ENCODE results near the gene TOR3A. TPM values are rescaled to one million over a fixed set of nuclear protein-coding genes. Genes with fewer than 3 reads are reported as not detected.
"Not testable (repeated sequence)": the region's sequence is repeated elsewhere in the genome, so short reads cannot be mapped to it uniquely, and the experiment has no call there.

The TOR3A gene, protein sequence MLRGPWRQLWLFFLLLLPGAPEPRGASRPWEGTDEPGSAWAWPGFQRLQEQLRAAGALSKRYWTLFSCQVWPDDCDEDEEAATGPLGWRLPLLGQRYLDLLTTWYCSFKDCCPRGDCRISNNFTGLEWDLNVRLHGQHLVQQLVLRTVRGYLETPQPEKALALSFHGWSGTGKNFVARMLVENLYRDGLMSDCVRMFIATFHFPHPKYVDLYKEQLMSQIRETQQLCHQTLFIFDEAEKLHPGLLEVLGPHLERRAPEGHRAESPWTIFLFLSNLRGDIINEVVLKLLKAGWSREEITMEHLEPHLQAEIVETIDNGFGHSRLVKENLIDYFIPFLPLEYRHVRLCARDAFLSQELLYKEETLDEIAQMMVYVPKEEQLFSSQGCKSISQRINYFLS
- 53.6 and 57.5 TPM in 2 replicates for total RNA-seq

DNA sequence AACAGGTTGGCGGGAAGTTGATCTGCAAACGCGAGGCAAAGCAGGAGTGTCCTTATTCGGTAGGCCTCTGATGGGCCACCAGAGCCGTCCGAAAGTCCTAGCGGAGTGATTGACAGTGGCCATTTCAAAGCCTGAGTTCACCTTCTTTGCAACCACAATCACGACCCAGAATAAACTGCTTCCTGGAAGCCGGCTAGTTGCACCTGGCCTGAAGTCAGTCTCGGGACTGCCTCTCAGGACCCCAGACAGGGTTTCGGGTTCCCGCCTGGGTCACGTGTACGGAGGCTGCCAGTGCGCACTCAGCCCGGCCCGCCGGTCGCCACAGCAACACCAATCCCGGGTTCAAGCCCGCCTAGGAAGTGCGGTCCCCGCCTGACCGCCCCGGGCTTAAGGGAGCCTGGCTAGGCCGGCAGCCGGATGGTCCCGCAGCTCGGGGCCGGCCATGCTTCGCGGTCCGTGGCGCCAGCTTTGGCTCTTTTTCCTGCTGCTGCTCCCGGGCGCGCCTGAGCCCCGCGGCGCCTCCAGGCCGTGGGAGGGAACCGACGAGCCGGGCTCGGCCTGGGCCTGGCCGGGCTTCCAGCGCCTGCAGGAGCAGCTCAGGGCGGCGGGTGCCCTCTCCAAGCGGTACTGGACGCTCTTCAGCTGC is at the start of gene TOR3A:
TOR3A (plus strand) TSS at position 384 of the 646 bp plus-strand sequence; CDS start at position 443, 59 bp downstream.
- Histone ChIP-seq H3K4me3 (ENCODE audit: low read depth, low read length) (peak within 1 kb of the TSS; percentile 90), H3K36me3 (ENCODE audit: control insufficient read depth, insufficient read depth, low read length) (no peaks in the 10 kb centered on the region), H3K27me3 (ENCODE audit: control insufficient read depth, insufficient read depth, low read length) (no peaks in the 10 kb centered on the region)
- peak; percentile 62 for DNase-seq (ENCODE audit: low read depth)
- TF ChIP-seq, protein P1, sequence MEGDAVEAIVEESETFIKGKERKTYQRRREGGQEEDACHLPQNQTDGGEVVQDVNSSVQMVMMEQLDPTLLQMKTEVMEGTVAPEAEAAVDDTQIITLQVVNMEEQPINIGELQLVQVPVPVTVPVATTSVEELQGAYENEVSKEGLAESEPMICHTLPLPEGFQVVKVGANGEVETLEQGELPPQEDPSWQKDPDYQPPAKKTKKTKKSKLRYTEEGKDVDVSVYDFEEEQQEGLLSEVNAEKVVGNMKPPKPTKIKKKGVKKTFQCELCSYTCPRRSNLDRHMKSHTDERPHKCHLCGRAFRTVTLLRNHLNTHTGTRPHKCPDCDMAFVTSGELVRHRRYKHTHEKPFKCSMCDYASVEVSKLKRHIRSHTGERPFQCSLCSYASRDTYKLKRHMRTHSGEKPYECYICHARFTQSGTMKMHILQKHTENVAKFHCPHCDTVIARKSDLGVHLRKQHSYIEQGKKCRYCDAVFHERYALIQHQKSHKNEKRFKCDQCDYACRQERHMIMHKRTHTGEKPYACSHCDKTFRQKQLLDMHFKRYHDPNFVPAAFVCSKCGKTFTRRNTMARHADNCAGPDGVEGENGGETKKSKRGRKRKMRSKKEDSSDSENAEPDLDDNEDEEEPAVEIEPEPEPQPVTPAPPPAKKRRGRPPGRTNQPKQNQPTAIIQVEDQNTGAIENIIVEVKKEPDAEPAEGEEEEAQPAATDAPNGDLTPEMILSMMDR (IDR thresholded peaks at IDR 0.05; ENCODE audit: insufficient read depth, low read length, poor library complexity, severe bottlenecking): no peak

GRCh38 chr1:179034720-179035119 is 47.1 kb upstream of the TOR3A start:
- DNase-seq (ENCODE audit: low read depth): no peak
- no peaks in the 10 kb centered on the region for H3K27me3 ChIP-seq (ENCODE audit: control insufficient read depth, insufficient read depth, low read length)
- no peak overlapping the region for H3K4me3 ChIP-seq (ENCODE audit: low read depth, low read length)
- TF ChIP-seq, protein P1 (IDR thresholded peaks at IDR 0.05; ENCODE audit: insufficient read depth, low read length, poor library complexity, severe bottlenecking): no peak
- no peaks in the 10 kb centered on the region for H3K36me3 ChIP-seq (ENCODE audit: control insufficient read depth, insufficient read depth, low read length)

DNA sequence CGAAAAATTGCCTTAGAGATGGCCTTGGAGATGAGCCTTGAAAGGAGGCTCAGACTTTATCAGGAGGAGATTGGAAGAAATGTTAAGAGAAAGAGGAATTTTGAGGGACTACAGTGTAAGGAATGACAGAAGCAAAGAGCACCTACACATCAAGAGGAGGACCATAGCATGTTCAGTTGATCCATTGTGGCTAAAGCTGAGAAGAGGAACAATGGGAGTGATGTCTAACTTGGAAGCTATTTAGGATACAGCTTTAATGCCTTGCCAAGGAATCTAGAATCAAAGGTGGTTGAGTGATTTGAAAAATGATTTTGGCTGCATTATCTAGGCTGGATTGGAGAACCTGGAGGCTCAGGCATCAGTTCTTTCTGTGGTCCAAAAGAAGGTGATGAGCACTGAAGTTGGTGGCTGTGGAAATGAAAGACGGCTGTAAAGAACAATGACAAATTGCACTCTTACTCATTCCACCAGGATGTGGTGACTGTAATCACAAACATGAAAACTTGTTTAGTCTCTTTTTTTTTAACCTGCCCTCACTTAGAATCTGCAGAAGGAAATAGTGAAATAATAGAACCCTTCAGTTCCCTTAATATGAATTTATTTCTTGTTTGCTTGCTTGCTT is 44.9 kb upstream of the TOR3A start:
- TF ChIP-seq, protein P1 (IDR thresholded peaks at IDR 0.05; ENCODE audit: insufficient read depth, low read length, poor library complexity, severe bottlenecking): no peak
- no peak for DNase-seq (ENCODE audit: low read depth)
- Histone ChIP-seq H3K27me3 (ENCODE audit: control insufficient read depth, insufficient read depth, low read length) (no peaks in the 10 kb centered on the region), H3K4me3 (ENCODE audit: low read depth, low read length) (no peak overlapping the region), H3K36me3 (ENCODE audit: control insufficient read depth, insufficient read depth, low read length) (no peaks in the 10 kb centered on the region)

DNA sequence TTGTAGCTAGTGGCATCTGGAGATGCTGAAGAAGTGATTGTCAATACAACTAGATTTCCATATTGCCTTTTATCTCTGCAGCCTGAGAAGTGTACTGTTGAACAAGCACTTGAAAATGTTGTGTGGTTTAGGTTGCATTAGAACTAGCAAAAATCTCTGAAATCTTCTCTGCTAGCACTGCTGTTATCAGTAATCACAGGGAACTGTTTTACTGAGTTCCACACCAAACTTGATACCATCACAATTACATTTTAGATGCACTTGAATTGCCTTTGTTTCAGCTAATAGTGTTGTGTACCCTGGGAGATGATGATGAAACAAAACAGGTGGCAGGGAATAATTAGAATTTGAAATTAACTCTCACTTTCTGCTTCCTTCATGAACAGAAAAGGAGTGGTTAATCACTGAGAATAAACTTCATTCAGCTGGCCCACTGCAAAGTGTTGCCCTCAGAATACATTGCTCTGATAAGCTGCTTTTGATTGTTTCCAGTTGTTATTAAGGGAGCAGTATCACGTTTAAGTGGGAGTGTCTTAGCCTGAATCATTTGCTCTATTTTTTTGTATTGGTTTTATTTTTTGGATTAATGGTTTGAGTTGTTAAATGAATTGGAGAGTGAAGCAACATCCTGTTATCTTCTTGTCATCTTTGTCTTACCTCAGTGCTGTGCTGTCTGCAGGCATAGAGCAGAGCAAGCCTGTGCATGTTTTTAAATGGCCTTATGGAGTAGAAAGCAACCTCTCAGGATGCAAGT is 43.2 kb upstream of the TOR3A start:
- DNase-seq (ENCODE audit: low read depth): no peak
- H3K4me3 ChIP-seq (ENCODE audit: low read depth, low read length): no peak overlapping the region
- no peaks in the 10 kb centered on the region for H3K36me3 ChIP-seq (ENCODE audit: control insufficient read depth, insufficient read depth, low read length)
- TF ChIP-seq, protein P1 (IDR thresholded peaks at IDR 0.05; ENCODE audit: insufficient read depth, low read length, poor library complexity, severe bottlenecking): no peak
- H3K27me3 ChIP-seq (ENCODE audit: control insufficient read depth, insufficient read depth, low read length): no peaks in the 10 kb centered on the region

DNA sequence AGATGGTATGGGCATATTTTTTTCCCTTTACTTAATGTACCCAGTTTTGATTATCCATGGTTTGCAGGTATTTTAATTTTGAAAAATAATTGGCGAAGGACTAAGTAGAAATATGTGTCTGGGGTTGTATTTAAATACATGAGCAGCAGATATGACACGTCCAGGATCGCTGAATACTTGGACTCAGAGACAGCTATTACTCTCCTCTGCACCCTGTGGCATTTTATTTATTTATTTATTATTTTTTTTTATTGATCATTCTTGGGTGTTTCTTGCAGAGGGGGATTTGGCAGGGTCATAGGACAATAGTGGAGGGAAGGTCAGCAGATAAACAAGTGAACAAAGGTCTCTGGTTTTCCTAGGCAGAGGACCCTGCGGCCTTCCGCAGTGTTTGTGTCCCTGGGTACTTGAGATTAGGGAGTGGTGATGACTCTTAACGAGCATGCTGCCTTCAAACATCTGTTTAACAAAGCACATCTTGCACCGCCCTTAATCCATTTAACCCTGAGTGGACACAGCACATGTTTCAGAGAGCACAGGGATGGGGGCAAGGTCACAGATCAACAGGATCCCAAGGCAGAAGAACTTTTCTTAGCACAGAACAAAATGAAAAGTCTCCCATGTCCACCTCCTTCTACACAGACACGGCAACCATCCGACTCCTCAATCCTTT is 42.2 kb upstream of the TOR3A start:
- DNase-seq (ENCODE audit: low read depth); H3K27me3 ChIP-seq (ENCODE audit: control insufficient read depth, insufficient read depth, low read length); H3K36me3 ChIP-seq (ENCODE audit: control insufficient read depth, insufficient read depth, low read length); H3K4me3 ChIP-seq (ENCODE audit: low read depth, low read length): not testable (repeated sequence)

- DNase-seq (ENCODE audit: low read depth); H3K4me3 ChIP-seq (ENCODE audit: low read depth, low read length); H3K36me3 ChIP-seq (ENCODE audit: control insufficient read depth, insufficient read depth, low read length); H3K27me3 ChIP-seq (ENCODE audit: control insufficient read depth, insufficient read depth, low read length): not testable (repeated sequence)
Measured at GRCh38 chr1:179040175-179040551, 41.7 kb upstream of the TOR3A start.
